ENCODE data around the gene WWC1.

Gene WWC1

GRCh38 chr5:168340487-168340886 lies 49.0 kb downstream of the WWC1 start:
- no peak for TF ChIP-seq POLR2AphosphoS5 (IDR thresholded peaks at IDR 0.05; ENCODE audit: low read depth, low read length)
- TF ChIP-seq POU2F2 (IDR thresholded peaks at IDR 0.05; ENCODE audit: low read depth, low read length) = no peak
- no peak for TF ChIP-seq PAX5 (IDR thresholded peaks at IDR 0.05; ENCODE audit: insufficient read depth, low read length, severe bottlenecking)
- no peak for TF ChIP-seq SPI1 (IDR thresholded peaks at IDR 0.05; ENCODE audit: low read depth, low read length)
- no peak for TF ChIP-seq TAF1 (IDR thresholded peaks at IDR 0.05; ENCODE audit: low read depth, low read length)
- no peak for TF ChIP-seq POLR2A (IDR thresholded peaks at IDR 0.05; ENCODE audit: low read depth, low read length)
- FAIRE-seq (no peak), DNase-seq (ENCODE audit: insufficient read length, low spot score) (no peak)

GRCh38 chr5:168341178-168341577 lies 49.7 kb downstream of the WWC1 start:
- DNase-seq (ENCODE audit: insufficient read length, low spot score) (no peak), FAIRE-seq (no peak)
- TF ChIP-seq PAX5 (IDR thresholded peaks at IDR 0.05; ENCODE audit: insufficient read depth, low read length, severe bottlenecking) = no peak
- TF ChIP-seq POU2F2 (IDR thresholded peaks at IDR 0.05; ENCODE audit: low read depth, low read length) = no peak
- no peak for TF ChIP-seq TAF1 (IDR thresholded peaks at IDR 0.05; ENCODE audit: low read depth, low read length)
- TF ChIP-seq POLR2AphosphoS5 (IDR thresholded peaks at IDR 0.05; ENCODE audit: low read depth, low read length) = no peak
- TF ChIP-seq SPI1 (IDR thresholded peaks at IDR 0.05; ENCODE audit: low read depth, low read length) = no peak

GRCh38 chr5:168342151-168342825 lies 50.8 kb downstream of the WWC1 start:
- FAIRE-seq (no peak), DNase-seq (ENCODE audit: insufficient read length, low spot score) (no peak)
- no peak for TF ChIP-seq SPI1 (IDR thresholded peaks at IDR 0.05; ENCODE audit: low read depth, low read length)
- no peak for TF ChIP-seq PAX5 (IDR thresholded peaks at IDR 0.05; ENCODE audit: insufficient read depth, low read length, severe bottlenecking)
- TF ChIP-seq POU2F2 (IDR thresholded peaks at IDR 0.05; ENCODE audit: low read depth, low read length) = no peak
- no peak for TF ChIP-seq POLR2A (IDR thresholded peaks at IDR 0.05; ENCODE audit: low read depth, low read length)
- no peak for TF ChIP-seq TAF1 (IDR thresholded peaks at IDR 0.05; ENCODE audit: low read depth, low read length)
- TF ChIP-seq POLR2AphosphoS5 (IDR thresholded peaks at IDR 0.05; ENCODE audit: low read depth, low read length) = no peak

GRCh38 chr5:168342985-168343384 lies 51.5 kb downstream of the WWC1 start:
- TF ChIP-seq POU2F2 (IDR thresholded peaks at IDR 0.05; ENCODE audit: low read depth, low read length) (no peak), TAF1 (IDR thresholded peaks at IDR 0.05; ENCODE audit: low read depth, low read length) (no peak), POLR2AphosphoS5 (IDR thresholded peaks at IDR 0.05; ENCODE audit: low read depth, low read length) (no peak), POLR2A (IDR thresholded peaks at IDR 0.05; ENCODE audit: low read depth, low read length) (no peak), SPI1 (IDR thresholded peaks at IDR 0.05; ENCODE audit: low read depth, low read length) (no peak), PAX5 (IDR thresholded peaks at IDR 0.05; ENCODE audit: insufficient read depth, low read length, severe bottlenecking) (no peak)
- DNase-seq (ENCODE audit: insufficient read length, low spot score) = no peak
- no peak for FAIRE-seq

- FAIRE-seq = no peak
- TF ChIP-seq TAF1 (IDR thresholded peaks at IDR 0.05; ENCODE audit: low read depth, low read length) = no peak
- no peak for TF ChIP-seq POLR2AphosphoS5 (IDR thresholded peaks at IDR 0.05; ENCODE audit: low read depth, low read length)
- no peak for TF ChIP-seq SPI1 (IDR thresholded peaks at IDR 0.05; ENCODE audit: low read depth, low read length)
- TF ChIP-seq PAX5 (IDR thresholded peaks at IDR 0.05; ENCODE audit: insufficient read depth, low read length, severe bottlenecking) = no peak
- TF ChIP-seq POLR2A (IDR thresholded peaks at IDR 0.05; ENCODE audit: low read depth, low read length) = no peak
- no peak for TF ChIP-seq POU2F2 (IDR thresholded peaks at IDR 0.05; ENCODE audit: low read depth, low read length)
- no peak for DNase-seq (ENCODE audit: insufficient read length, low spot score)
Measured at GRCh38 chr5:168346417-168346816, 55.0 kb downstream of the WWC1 start.

GRCh38 chr5:168347368-168348083 lies 56.1 kb downstream of the WWC1 start:
- FAIRE-seq = peak; percentile 40
- TF ChIP-seq TAF1 (IDR thresholded peaks at IDR 0.05; ENCODE audit: low read depth, low read length) (no peak), SPI1 (IDR thresholded peaks at IDR 0.05; ENCODE audit: low read depth, low read length) (peak; percentile 94), PAX5 (IDR thresholded peaks at IDR 0.05; ENCODE audit: insufficient read depth, low read length, severe bottlenecking) (no peak), POLR2A (IDR thresholded peaks at IDR 0.05; ENCODE audit: low read depth, low read length) (no peak)

GRCh38 chr5:168348084-168348414 lies 56.6 kb downstream of the WWC1 start:
- TF ChIP-seq PAX5 (IDR thresholded peaks at IDR 0.05; ENCODE audit: insufficient read depth, low read length, severe bottlenecking) = no peak
- no peak for TF ChIP-seq TAF1 (IDR thresholded peaks at IDR 0.05; ENCODE audit: low read depth, low read length)
- no peak for TF ChIP-seq POLR2A (IDR thresholded peaks at IDR 0.05; ENCODE audit: low read depth, low read length)
- no peak for TF ChIP-seq SPI1 (IDR thresholded peaks at IDR 0.05; ENCODE audit: low read depth, low read length)
- no peak for TF ChIP-seq POU2F2 (IDR thresholded peaks at IDR 0.05; ENCODE audit: low read depth, low read length)
- TF ChIP-seq POLR2AphosphoS5 (IDR thresholded peaks at IDR 0.05; ENCODE audit: low read depth, low read length) = no peak
- FAIRE-seq (no peak), DNase-seq (ENCODE audit: insufficient read length, low spot score) (no peak)

More at GRCh38 chr5:168347368-168348083, 56.1 kb downstream of the WWC1 start:
- peak; percentile 26 for DNase-seq (ENCODE audit: insufficient read length, low spot score)

- FAIRE-seq (no peak), DNase-seq (ENCODE audit: insufficient read length, low spot score) (no peak)
- TF ChIP-seq SPI1 (IDR thresholded peaks at IDR 0.05; ENCODE audit: low read depth, low read length) = no peak
- TF ChIP-seq POLR2A (IDR thresholded peaks at IDR 0.05; ENCODE audit: low read depth, low read length) = no peak
- no peak for TF ChIP-seq TAF1 (IDR thresholded peaks at IDR 0.05; ENCODE audit: low read depth, low read length)
- TF ChIP-seq PAX5 (IDR thresholded peaks at IDR 0.05; ENCODE audit: insufficient read depth, low read length, severe bottlenecking) = no peak
- no peak for TF ChIP-seq POU2F2 (IDR thresholded peaks at IDR 0.05; ENCODE audit: low read depth, low read length)
- no peak for TF ChIP-seq POLR2AphosphoS5 (IDR thresholded peaks at IDR 0.05; ENCODE audit: low read depth, low read length)
Measured at GRCh38 chr5:168350315-168350714, 58.9 kb downstream of the WWC1 start.

GRCh38 chr5:168353216-168353957 lies 61.9 kb downstream of the WWC1 start:
- FAIRE-seq (no peak), DNase-seq (ENCODE audit: insufficient read length, low spot score) (no peak)
- TF ChIP-seq POU2F2 (IDR thresholded peaks at IDR 0.05; ENCODE audit: low read depth, low read length) (no peak), PAX5 (IDR thresholded peaks at IDR 0.05; ENCODE audit: insufficient read depth, low read length, severe bottlenecking) (no peak), POLR2A (IDR thresholded peaks at IDR 0.05; ENCODE audit: low read depth, low read length) (no peak), SPI1 (IDR thresholded peaks at IDR 0.05; ENCODE audit: low read depth, low read length) (no peak), TAF1 (IDR thresholded peaks at IDR 0.05; ENCODE audit: low read depth, low read length) (no peak), POLR2AphosphoS5 (IDR thresholded peaks at IDR 0.05; ENCODE audit: low read depth, low read length) (no peak)

Data from GM12891 (cell line).